Measurements from ENCODE around the gene OPA3. TPM values are rescaled to one million over a fixed set of nuclear protein-coding genes. Genes with fewer than 3 reads are reported as not detected.

OPA3 gene
- total and polyA plus RNA-seq, 10 of the 15 experiments (the other 5 are each of a cell fraction or from before 2014, with no cell fraction given) = 2.2 to 24.3 (median 13.3) TPM

GRCh38 chr19:45595814-45596213, 11.2 kb upstream of the OPA3 start (continued):
- no peak for TF ChIP-seq PRDM15 (CRISPR knock-in tag; IDR thresholded peaks at IDR 0.05)
- TF ChIP-seq NR2C2 (IDR thresholded peaks at IDR 0.05; ENCODE audit: borderline replicate concordance, control insufficient read depth, insufficient read length, low read depth) = no peak
- no peak for TF ChIP-seq USF1 (IDR thresholded peaks at IDR 0.05; ENCODE audit: borderline replicate concordance, extremely low read length, insufficient read depth, low read depth, low read length)
- TF ChIP-seq POLR2AphosphoS2 (IDR thresholded peaks at IDR 0.05; ENCODE audit: low read depth, low read length) = no peak
- TF ChIP-seq SUPT20H (IDR thresholded peaks at IDR 0.05; ENCODE audit: borderline replicate concordance, control insufficient read depth, low read depth, low read length) = no peak
- no peak for TF ChIP-seq CEBPB (IDR thresholded peaks at IDR 0.05; ENCODE audit: borderline replicate concordance in 1 of 2, low read depth in 2 of 2, low read length in 2 of 2)

GRCh38 chr19:45593520-45593919, 8.9 kb upstream of the OPA3 start:
- Histone ChIP-seq H3K4me1 (ENCODE audit: control insufficient read depth, insufficient read depth, low read length) (no peaks in the 10 kb centered on the region; the same call in 1 of the 2 replicates), H3K36me3 (ENCODE audit: control insufficient read depth in 2 of 2, insufficient read depth in 2 of 2, low read length in 1 of 2) (no peaks in the 10 kb centered on the region), H3K27ac (ENCODE audit: control insufficient read depth, insufficient read depth) (no peak overlapping the region), H3K27me3 (replicated peaks in 1 of 2; ENCODE audit: control insufficient read depth in 2 of 2, insufficient read depth in 2 of 2, low read length in 1 of 2) (peaks cover 0 to 1% of the 10 kb centered on the region in 2 experiments; a peak in 1 of 4 replicates), H3K4me3 (no peak overlapping the region), H3K79me2 (ENCODE audit: control insufficient read depth, insufficient read depth, low read length) (no peaks in the 10 kb centered on the region), H3K9me3 (replicated peaks; ENCODE audit: control insufficient read depth, insufficient read depth, low read length) (no peaks in the 10 kb centered on the region; the same call in 2 of the 3 replicates), H2AFZ (ENCODE audit: control insufficient read depth, low read depth, low read length) (no peak overlapping the region), H3K4me2 (ENCODE audit: control insufficient read depth, insufficient read depth) (no peak overlapping the region), H3K9ac (ENCODE audit: control insufficient read depth, insufficient read depth, low read length) (no peak overlapping the region), H4K20me1 (ENCODE audit: control insufficient read depth, insufficient read depth) (no peaks in the 10 kb centered on the region)
- FAIRE-seq = no peak
- 11% methylated on average over 1 of the region's 1 CpG for WGBS (ENCODE audit: insufficient coverage, insufficient replicate concordance, low lambda C conversion rate, missing lambda C conversion rate)
- BruUV-seq (replicated peaks) = no TSS peak
- SMC1A ChIA-PET (ENCODE audit: uncharacterized antibody, unreplicated experiment) = no interaction called here
- ATAC-seq = no peak
- RAD21 ChIA-PET (ENCODE audit: unreplicated experiment) = interaction anchor here (1.0 kb wide), 1 partner anchor 52 kb away, joined by 3 read pairs; no protein-coding TSS in a partner anchor
- TF ChIP-seq HDAC6 (IDR thresholded peaks at IDR 0.05; ENCODE audit: unreplicated experiment) (no peak), CREB1 (IDR thresholded peaks at IDR 0.05; ENCODE audit: low read depth) (no peak), SREBF2 (IDR thresholded peaks at IDR 0.05; ENCODE audit: low read length) (no peak), ASH2L (IDR thresholded peaks at IDR 0.05; ENCODE audit: borderline replicate concordance, low read depth) (no peak), SP1 (IDR thresholded peaks at IDR 0.05; ENCODE audit: low read depth, low read length) (no peak), HSF1 (IDR thresholded peaks at IDR 0.05; ENCODE audit: low read depth, low read length) (no peak), USF2 (IDR thresholded peaks at IDR 0.05; ENCODE audit: borderline replicate concordance, low read depth, low read length) (no peak), HCFC1 (IDR thresholded peaks at IDR 0.05; ENCODE audit: low read length) (no peak), POLR2A (IDR thresholded peaks at IDR 0.05; ENCODE audit: low read depth, low read length) (no peak), RBBP5 (conservative IDR thresholded peaks at IDR 0.05) (no peak), SMC3 (IDR thresholded peaks at IDR 0.05; ENCODE audit: borderline replicate concordance, low read length) (no peak), SUPT20H (IDR thresholded peaks at IDR 0.05; ENCODE audit: borderline replicate concordance, control insufficient read depth, low read depth, low read length) (no peak)
- in situ Hi-C loops (cut with MboI) (no loop called here), intact Hi-C loops (cut with micrococcal nuclease; ENCODE audit: unreplicated experiment) (no loop called here)
- no peak for DNase-seq (ENCODE audit: low read depth, low spot score)
- POLR2A ChIA-PET = interaction anchor here (0.7 to 0.8 kb wide), 3 partner anchors 48 to 699 kb away, joined by 3 to 8 read pairs (median 6); no protein-coding TSS in a partner anchor
- CTCF ChIA-PET = interaction anchor here (0.6 to 1.0 kb wide), 3 partner anchors 13 to 312 kb away, joined by 3 to 4 read pairs (median 4); no protein-coding TSS in a partner anchor

Data from GM12878 (cell line).